Kidney epithelial cell (primary cell): ENCODE measurements around the gene FBXO38. TPM values are rescaled to one million over a fixed set of nuclear protein-coding genes. Genes with fewer than 3 reads are reported as not detected.

Source experiments
- DNase-seq: peaks from one replicate; pipeline ENCODE4 v3.0.0-alpha.2; 2010; ENCODE audit warnings: low read depth
- H3K27me3 ChIP-seq: 2 replicates; pipeline ENCODE4 v1.6.0; 2011; ENCODE audit warnings: low read length; ENCODE audit not compliant: control insufficient read depth, insufficient read depth
- H3K36me3 ChIP-seq: 2 replicates; pipeline ENCODE4 v1.5.1; 2011; ENCODE audit warnings: low read length; ENCODE audit not compliant: control insufficient read depth, insufficient read depth
- H3K4me3 ChIP-seq: 2 replicates; pipeline ENCODE4 v1.5.1; 2011; ENCODE audit warnings: low read depth, mild to moderate bottlenecking, control low read depth, low read length
- CTCF ChIP-seq: IDR thresholded peaks from 2 replicates; pipeline ENCODE4 v1.5.1; 2011; ENCODE audit warnings: mild to moderate bottlenecking, moderate library complexity, low read length, control low read depth, inconsistent platforms; ENCODE audit not compliant: insufficient read depth, poor library complexity, severe bottlenecking
- total RNA-seq: library from RNA; depleted of rRNA; stranded (reverse); fragments of >200 nt; gene quantifications from 2 replicates; pipeline ENCODE4 v1.2.3, GENCODE V29; 2015

The FBXO38 gene
- 33.1 and 34.5 TPM in 2 replicates for total RNA-seq

- H3K4me3 ChIP-seq = peak within 1 kb of the TSS; percentile 81
- no peaks in the 10 kb centered on the region for H3K27me3 ChIP-seq
- no peak for TF ChIP-seq CTCF
- no peaks in the 10 kb centered on the region for H3K36me3 ChIP-seq
- DNase-seq = peak; percentile 87
Observed at GRCh38 chr5:148383564-148384379, at the start of gene FBXO38. Gene FBXO38, plus strand, starts transcription at chr5:148383958. Its CDS starts 10,819 bp downstream, at chr5:148394777.

GRCh38 chr5:148335259-148335658 lies 48.5 kb upstream of the FBXO38 start, which contains the start of gene SPINK9:
Gene SPINK9, plus strand, starts transcription at chr5:148335559. Its CDS starts 55 bp downstream, at chr5:148335614.
- Histone ChIP-seq H3K36me3 (no peaks in the 10 kb centered on the region), H3K4me3 (no peak within 1 kb of the TSS), H3K27me3 (no peaks in the 10 kb centered on the region)
- TF ChIP-seq CTCF = no peak
- no peak for DNase-seq

GRCh38 chr5:148336704-148337435 lies 46.9 kb upstream of the FBXO38 start:
- no peaks in the 10 kb centered on the region for H3K27me3 ChIP-seq
- H3K4me3 ChIP-seq = no peak overlapping the region
- no peak for DNase-seq
- no peaks in the 10 kb centered on the region for H3K36me3 ChIP-seq
- no peak for TF ChIP-seq CTCF

GRCh38 chr5:148342371-148343045 lies 41.2 kb upstream of the FBXO38 start:
- TF ChIP-seq CTCF = no peak
- H3K27me3 ChIP-seq = no peaks in the 10 kb centered on the region
- no peak for DNase-seq
- H3K4me3 ChIP-seq = no peak overlapping the region
- no peaks in the 10 kb centered on the region for H3K36me3 ChIP-seq

- H3K36me3 ChIP-seq = no peaks in the 10 kb centered on the region
- DNase-seq = no peak
- no peak for TF ChIP-seq CTCF
- no peaks in the 10 kb centered on the region for H3K27me3 ChIP-seq
- H3K4me3 ChIP-seq = no peak overlapping the region
Observed at GRCh38 chr5:148343046-148343407, 40.7 kb upstream of the FBXO38 start.
